SH-SY5Y (cell line): ENCODE results near the gene HSFY2.
"Not testable (repeated sequence)": the region's sequence is repeated elsewhere in the genome, so short reads cannot be mapped to it uniquely, and the experiment has no call there.

Experiments
- GATA2 ChIP-seq: IDR thresholded peaks from 2 replicates; pipeline ENCODE4 v1.6.1; 2011; ENCODE audit warnings: mild to moderate bottlenecking, low read depth, low read length
- GATA3 ChIP-seq: IDR thresholded peaks from 2 replicates; pipeline ENCODE4 v1.6.1; 2011; ENCODE audit warnings: low read depth, mild to moderate bottlenecking, low read length, moderate library complexity

The HSFY2 gene

GRCh38 chrY:18773635-18774034 lies at the start of gene HSFY2:
Gene HSFY2 (minus strand): TSS chrY:18773735. CDS start chrY:18773618, 117 bp downstream.
- TF ChIP-seq GATA3, GATA2: not testable (repeated sequence)
